Activated naive CD4-positive, alpha-beta T cell treated with anti-CD3 and anti-CD28 coated beads, Interleukin-2, amount 50 U/mL, for 72 hours (primary cell): ENCODE data around the gene PSMD14. TPM values are rescaled to one million over a fixed set of nuclear protein-coding genes. Genes with fewer than 3 reads are reported as not detected.

ENCODE experiments used
- ATAC-seq, 2 donors: fragments of 150-1000 bp; cut with Tn5 transposase; 2 replicates each; pipeline ENCODE4 v1.10.0; 2021; ENCODE audit warnings: mild to moderate bottlenecking in 2 of 2, moderate library complexity in 2 of 2
- DNase-seq, 2 donors: peaks; one replicate each; pipeline ENCODE4 v3.0.0; 2021 to 2022; ENCODE audit warnings: low spot score in 2 of 2
- H3K27ac Mint-ChIP-seq, 2 donors: one replicate each; pipeline ENCODE4 v1.8.0; 2022; ENCODE audit warnings: mild to moderate bottlenecking in 2 of 2, mixed read lengths in 2 of 2
- H3K36me3 Mint-ChIP-seq, 2 donors: one replicate each; pipeline ENCODE4 v1.8.0; 2022; ENCODE audit warnings: mixed read lengths in 2 of 2
- H3K9me3 Mint-ChIP-seq, 2 donors: one replicate each; pipeline ENCODE4 v1.8.0; 2022; ENCODE audit warnings: mixed read lengths in 2 of 2
- total RNA-seq, 2 donors: library from RNA; stranded (reverse); gene quantifications; one replicate each; pipeline ENCODE4 v1.2.3, GENCODE V29; 2022

PSMD14 gene
- total RNA-seq, 2 donors from 2014 or later = 75.6 to 83.7 TPM

DNA sequence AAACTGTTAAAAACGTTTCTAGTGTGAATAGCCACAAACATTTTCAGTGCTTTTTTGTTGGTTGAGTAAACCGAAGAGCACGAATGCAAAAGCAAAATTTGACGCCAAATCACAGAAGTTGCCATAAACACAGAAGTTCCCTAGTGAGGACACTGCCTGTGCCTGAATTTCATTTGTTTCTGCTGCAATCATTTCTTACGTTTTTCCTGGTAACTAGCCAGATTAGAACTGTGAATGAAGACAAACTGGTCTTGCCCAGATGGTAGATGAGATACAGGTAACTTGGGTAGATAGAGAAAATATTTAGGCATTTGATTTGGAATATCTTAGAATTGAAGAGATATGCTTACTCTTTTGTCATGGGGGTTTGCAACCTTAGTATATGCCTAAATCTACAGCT is 98.1 kb downstream of the PSMD14 start:
- no peaks in the 10 kb centered on the region for H3K9me3 Mint-ChIP-seq
- ATAC-seq = no peak
- no peak overlapping the region for H3K27ac Mint-ChIP-seq
- peaks cover 9 to 13% of the 10 kb centered on the region in 2 donors for H3K36me3 Mint-ChIP-seq
- DNase-seq = no peak

- no peak for ATAC-seq
- H3K9me3 Mint-ChIP-seq = no peaks in the 10 kb centered on the region
- peaks cover under 1 to 5% of the 10 kb centered on the region in 2 donors for H3K36me3 Mint-ChIP-seq
- no peak for DNase-seq
- H3K27ac Mint-ChIP-seq = no peak overlapping the region
Measured at GRCh38 chr2:161407597-161407996, 99.4 kb downstream of the PSMD14 start.

DNA sequence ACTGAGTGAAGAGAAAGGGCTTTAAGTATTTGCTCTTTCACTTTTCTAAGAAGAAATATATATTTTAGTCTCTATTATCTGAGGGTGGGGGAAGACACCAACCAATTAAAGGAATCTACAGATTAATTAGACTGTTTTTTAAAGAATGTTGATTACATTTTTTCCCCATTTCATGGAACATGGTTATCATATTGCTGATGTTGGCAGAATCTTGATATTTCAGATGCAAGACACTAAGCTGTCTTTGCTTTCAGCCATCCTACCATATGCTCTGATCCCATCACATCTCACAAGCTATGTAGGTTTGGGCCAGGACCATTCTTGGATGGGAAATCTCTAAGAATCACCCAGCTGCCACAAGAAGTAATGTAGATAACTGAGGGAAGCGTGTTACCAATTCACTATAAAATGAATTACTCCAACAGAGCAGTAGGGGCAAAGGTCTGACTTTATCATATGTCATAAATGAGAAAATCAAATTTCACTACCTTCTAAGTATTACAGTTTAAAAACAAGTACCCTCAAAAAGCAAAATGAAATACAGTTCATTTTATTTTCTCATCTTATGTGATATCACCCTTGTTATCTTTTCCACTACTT is 101.2 kb downstream of the PSMD14 start:
- DNase-seq (no peak), ATAC-seq (no peak)
- Mint-ChIP-seq H3K27ac (no peak overlapping the region), H3K9me3 (no peaks in the 10 kb centered on the region), H3K36me3 (no peaks in the 10 kb centered on the region)

GRCh38 chr2:161412346-161412745 is 104.1 kb downstream of the PSMD14 start:
- no peak for DNase-seq
- no peak for ATAC-seq
- H3K36me3 Mint-ChIP-seq = peaks cover 0 to 10% of the 10 kb centered on the region in 2 donors

GRCh38 chr2:161414042-161415033 is 106.1 kb downstream of the PSMD14 start:
- H3K27ac Mint-ChIP-seq = peak overlapping the region in 1 of 2 donors; percentile 10
- peak; percentile 39 to 49 for ATAC-seq
- H3K9me3 Mint-ChIP-seq = no peaks in the 10 kb centered on the region
- peak in 1 of 2 donors; percentile 22 for DNase-seq
- peaks cover 0 to 17% of the 10 kb centered on the region in 2 donors for H3K36me3 Mint-ChIP-seq

More at GRCh38 chr2:161412346-161412745, 104.1 kb downstream of the PSMD14 start:
- Mint-ChIP-seq H3K27ac (no peak overlapping the region), H3K9me3 (no peaks in the 10 kb centered on the region)

DNA sequence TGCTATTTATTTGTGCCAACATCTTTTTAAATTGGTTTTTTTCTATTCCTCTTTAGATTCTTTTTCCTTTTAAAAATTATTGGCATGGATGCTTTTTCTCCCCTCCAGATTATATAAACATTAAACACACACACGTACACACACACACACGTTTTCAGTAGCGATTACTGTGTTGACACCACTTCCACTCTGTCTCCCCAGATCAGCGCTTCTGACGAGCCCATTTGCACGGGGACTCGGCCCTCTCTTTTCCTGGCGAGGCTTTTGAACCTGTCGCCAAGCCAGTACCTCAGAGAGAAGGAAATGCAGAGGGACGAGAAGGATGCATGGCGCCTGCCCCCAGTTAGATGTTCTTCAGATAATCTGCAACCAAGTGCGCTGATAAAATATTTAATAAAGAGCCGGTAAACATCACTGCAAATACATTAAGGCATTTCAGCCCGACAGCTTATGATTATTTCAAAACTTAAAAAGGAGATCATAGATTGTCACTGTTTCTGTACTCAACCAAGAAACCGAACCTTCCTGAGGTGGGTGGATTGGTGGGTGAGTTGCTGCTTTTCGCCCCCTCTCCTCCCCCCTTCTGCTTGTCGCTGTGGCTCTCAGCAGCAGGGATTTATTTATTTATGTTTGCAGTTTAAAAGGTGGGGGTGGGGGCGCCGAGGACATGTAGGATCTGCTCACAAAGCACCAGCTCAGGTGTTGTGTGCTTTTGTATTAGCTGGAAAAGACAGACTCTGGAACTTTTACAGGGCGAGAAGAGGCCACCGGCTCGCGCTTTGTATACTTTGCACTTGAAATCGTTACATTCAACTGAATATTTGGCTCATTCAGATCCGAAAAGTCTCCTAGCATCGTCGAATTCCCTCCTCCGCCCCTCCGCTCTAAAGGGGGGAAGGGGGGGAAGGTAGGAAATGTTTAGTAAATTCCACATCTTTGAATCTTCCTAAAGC is 107.1 kb downstream of the PSMD14 start:
- peak in 1 of 2 donors; percentile 31 for ATAC-seq
- Mint-ChIP-seq H3K36me3 (peaks cover 0 to 18% of the 10 kb centered on the region in 2 donors), H3K27ac (peak overlapping the region in 1 of 2 donors; percentile 10), H3K9me3 (no peaks in the 10 kb centered on the region)
- DNase-seq = peak in 1 of 2 donors; percentile 19

- H3K27ac Mint-ChIP-seq = peak within 1 kb of the TSS in 1 of 2 donors; percentile 10
- ATAC-seq (no peak), DNase-seq (no peak)
- H3K9me3 Mint-ChIP-seq = no peaks in the 10 kb centered on the region
- H3K36me3 Mint-ChIP-seq = peaks cover 0 to 21% of the 10 kb centered on the region in 2 donors
Measured at GRCh38 chr2:161415987-161416707, 107.9 kb downstream of the PSMD14 start, which contains the start of gene TBR1. Gene TBR1 (plus strand): TSS chr2:161416297. CDS start chr2:161416411, 114 bp downstream.

GRCh38 chr2:161416708-161417437 is 108.6 kb downstream of the PSMD14 start:
- Mint-ChIP-seq H3K27ac (peak overlapping the region in 1 of 2 donors; percentile 4), H3K9me3 (no peaks in the 10 kb centered on the region), H3K36me3 (peaks cover 0 to 25% of the 10 kb centered on the region in 2 donors)
- peak in 1 of 2 donors; percentile 38 for ATAC-seq
- peak in 1 of 2 donors; percentile 35 for DNase-seq

DNA sequence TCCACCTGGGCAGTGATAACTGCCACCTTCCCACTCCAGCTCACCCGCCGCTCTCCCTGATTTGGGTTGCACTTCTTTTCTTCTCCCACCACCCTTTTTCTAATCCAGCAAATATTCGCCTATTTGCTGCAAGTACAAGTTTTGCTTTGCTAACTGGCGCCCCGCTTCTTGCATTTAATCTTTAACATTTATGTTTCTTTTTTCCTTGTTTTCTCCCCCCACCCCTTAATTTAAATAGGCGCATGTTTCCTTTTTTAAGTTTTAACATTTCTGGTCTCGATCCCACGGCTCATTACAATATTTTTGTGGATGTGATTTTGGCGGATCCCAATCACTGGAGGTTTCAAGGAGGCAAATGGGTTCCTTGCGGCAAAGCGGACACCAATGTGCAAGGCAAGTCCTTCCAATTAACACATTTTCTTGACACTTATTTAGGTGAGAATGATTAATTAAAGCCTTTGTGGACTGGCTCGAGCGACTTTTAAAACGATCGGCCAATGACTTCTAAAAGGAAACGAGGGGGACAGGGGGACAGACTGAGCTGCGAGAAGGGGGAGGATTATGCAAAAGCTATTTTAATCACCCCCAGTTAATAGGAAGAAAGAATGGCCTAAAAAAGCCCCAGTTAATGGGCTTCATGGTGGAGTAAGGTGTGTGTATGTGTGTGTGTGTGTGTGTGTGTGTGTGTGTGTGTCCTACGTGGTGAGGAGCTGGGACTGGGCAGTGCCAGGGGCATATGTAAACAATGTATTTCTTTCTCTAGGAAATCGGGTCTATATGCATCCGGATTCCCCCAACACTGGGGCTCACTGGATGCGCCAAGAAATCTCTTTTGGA is 109.4 kb downstream of the PSMD14 start:
- ATAC-seq = no peak

GRCh38 chr2:161418275-161418714 is 110.1 kb downstream of the PSMD14 start:
- ATAC-seq = no peak
- Mint-ChIP-seq H3K27ac (no peak overlapping the region), H3K9me3 (no peaks in the 10 kb centered on the region), H3K36me3 (peaks cover 0 to 26% of the 10 kb centered on the region in 2 donors)
- DNase-seq = no peak

More for the DNA sequence above, 109.4 kb downstream of the PSMD14 start:
- peak overlapping the region in 1 of 2 donors; percentile 58 for H3K27ac Mint-ChIP-seq
- H3K36me3 Mint-ChIP-seq = peaks cover 0 to 26% of the 10 kb centered on the region in 2 donors
- H3K9me3 Mint-ChIP-seq = no peaks in the 10 kb centered on the region
- no peak for DNase-seq

DNA sequence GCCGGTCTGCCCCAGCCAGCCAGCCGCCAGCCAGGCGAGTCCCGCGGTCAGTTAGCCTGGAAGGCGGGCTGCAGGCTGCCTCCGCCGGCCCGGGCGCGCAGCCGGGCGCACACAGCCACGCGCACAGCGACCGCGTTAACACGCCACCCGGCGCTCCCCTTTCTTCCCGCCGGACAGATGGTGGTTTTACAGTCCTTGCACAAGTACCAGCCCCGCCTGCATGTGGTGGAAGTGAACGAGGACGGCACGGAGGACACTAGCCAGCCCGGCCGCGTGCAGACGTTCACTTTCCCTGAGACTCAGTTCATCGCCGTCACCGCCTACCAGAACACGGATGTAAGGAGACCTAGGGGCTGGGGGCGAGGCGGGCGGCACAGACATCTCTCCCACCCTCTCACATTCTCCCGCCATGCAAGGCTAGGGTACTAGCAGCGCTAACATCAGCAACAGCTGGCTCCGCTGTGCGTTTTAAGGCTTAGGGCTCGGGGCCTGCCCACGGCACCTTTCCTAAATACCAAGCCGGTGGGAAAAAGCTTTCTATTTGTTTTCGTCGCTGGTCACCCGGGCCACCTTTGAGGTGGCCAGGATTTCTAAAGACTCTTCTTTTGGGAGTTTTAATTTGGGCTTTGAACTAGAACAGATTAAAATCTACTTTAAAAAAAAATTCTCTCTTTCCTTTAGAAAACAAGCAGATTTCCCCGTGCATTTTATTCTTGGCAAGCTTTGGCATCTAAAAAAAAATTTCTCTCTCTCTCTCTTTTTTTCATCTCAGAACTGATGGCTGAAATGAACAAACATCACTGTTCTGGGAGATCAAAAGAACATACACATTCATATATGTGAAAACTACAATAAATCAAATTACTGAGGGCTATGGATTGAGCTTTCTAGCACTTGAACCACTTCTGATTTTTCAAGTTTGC is 110.8 kb downstream of the PSMD14 start:
- DNase-seq (peak in 1 of 2 donors; percentile 20), ATAC-seq (peak in 1 of 2 donors; percentile 8)
- no peak overlapping the region for H3K27ac Mint-ChIP-seq
- no peaks in the 10 kb centered on the region for H3K9me3 Mint-ChIP-seq
- peaks cover 0 to 26% of the 10 kb centered on the region in 2 donors for H3K36me3 Mint-ChIP-seq

GRCh38 chr2:161419638-161420190 is 111.5 kb downstream of the PSMD14 start:
- no peak overlapping the region for H3K27ac Mint-ChIP-seq
- H3K9me3 Mint-ChIP-seq = no peaks in the 10 kb centered on the region
- peaks cover 7 to 33% of the 10 kb centered on the region in 2 donors for H3K36me3 Mint-ChIP-seq
- ATAC-seq (no peak), DNase-seq (no peak)
